HG03039 (cell line): ENCODE measurements around the gene CCDC112.

Source experiments
- ATAC-seq: cut with Tn5 transposase; IDR thresholded peaks from one replicate; pipeline ENCODE4 v1.9.1; 2021; ENCODE audit warnings: mild to moderate bottlenecking, moderate library complexity; ENCODE audit not compliant: unreplicated experiment

CCDC112 gene

DNA sequence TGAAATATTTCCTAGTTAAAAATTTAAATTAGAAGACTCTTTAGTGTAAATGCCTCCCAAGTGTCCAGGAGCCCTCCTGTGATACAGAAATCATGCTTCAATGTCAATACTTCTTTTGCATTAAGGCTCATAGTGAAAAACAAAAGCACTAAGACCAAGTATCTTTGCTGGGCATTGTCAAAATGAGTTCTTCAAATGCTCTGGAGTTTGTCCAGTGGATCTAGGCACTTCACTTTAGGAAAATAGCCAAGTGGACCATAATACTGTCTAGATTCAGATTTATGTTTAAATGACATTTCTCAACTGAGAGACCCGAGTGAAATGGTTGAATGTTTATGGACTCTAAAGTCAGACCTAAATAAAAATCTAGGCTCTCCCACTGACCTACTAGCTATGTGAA is 21.3 kb upstream of the CCDC112 start:
- ATAC-seq: no peak

- no peak for ATAC-seq
Measured at GRCh38 chr5:115317320-115317719, 20.9 kb upstream of the CCDC112 start.

DNA sequence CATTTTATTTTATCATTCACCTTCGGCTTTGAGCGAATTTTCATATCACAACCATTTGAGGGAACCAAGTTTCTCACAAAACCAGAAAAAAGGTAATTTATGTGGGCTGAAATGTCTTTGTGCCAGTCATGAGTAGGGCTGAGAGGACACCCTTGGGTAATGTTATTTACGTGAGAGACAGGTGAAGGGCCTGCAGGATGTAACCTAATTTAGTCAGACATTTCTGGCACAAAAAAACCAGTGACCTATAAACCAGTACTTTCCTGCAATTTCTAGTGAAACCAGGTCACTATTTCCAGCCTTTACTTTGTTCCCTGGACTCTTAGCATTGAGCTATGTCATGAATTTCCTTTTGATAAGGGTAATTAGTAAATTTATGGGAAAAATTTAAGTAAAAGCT is 17.2 kb upstream of the CCDC112 start:
- no peak for ATAC-seq

DNA sequence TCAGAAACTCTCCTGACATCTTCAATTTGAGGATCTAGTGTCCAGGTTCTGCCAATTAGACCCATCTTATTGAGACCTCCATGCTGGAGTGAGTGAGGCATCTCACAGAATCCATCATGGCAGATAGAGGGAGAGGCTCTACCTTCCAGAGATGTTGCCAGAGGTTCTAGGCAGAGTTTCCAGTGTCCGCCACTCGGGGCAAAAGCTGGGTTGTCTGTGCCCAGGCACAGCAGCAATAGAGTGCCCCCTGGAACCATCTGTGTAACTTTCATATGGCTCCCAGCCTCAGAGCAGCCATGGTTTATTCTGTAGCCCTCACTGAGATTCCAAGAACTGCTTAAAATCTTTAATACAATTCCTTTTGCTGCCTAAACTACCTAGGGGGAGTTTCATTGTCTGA is 16.6 kb upstream of the CCDC112 start:
- no peak for ATAC-seq

DNA sequence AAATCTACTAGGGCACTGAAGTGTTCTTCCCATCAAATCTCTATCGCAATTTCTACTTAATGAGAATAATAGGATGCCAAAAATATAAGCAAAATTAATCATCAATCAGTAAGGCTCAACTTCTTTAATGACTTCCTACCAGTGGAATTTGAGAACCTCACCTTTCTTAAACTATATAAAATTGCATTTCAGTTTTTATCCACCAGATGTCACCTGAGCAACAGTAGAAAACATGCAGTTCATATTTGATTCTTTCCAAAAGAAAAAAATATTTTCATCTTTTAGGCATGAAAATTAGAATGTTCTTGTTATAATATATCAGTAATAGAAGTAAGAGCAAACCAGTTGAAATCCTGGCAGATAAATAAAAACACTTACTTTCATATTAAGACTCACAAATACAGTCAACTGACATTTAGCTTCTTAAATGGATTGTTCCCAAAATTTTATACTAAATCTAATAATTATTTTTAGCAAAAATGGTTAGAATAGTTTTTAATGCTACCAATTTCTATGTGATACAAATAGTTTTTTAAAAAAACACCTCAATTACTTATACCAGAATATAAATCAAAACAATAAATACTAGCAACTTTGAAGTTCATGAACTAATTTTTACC is 13.4 kb upstream of the CCDC112 start:
- ATAC-seq: no peak

GRCh38 chr5:115308815-115309214 is 12.4 kb upstream of the CCDC112 start:
- ATAC-seq: no peak

GRCh38 chr5:115306011-115306536 is 9.6 kb upstream of the CCDC112 start:
- ATAC-seq: no peak

DNA sequence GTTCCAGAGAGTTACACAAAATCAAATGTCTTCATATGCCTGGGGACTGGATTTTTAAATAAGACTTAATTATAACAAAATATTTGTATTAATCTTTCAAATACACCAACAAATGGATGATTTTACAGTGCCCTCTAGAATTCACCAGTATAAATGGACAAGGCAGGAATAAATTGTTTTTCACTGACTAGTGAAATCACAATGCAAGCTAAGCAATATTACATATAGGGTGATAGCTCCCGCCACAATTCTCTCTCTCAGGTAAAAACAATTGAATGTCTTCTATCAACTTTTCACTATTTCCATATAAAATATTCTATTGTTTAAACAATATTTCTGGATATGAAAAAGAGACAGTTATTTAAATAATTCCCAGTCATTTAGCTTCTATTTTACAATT is 8.0 kb upstream of the CCDC112 start:
- ATAC-seq: no peak

DNA sequence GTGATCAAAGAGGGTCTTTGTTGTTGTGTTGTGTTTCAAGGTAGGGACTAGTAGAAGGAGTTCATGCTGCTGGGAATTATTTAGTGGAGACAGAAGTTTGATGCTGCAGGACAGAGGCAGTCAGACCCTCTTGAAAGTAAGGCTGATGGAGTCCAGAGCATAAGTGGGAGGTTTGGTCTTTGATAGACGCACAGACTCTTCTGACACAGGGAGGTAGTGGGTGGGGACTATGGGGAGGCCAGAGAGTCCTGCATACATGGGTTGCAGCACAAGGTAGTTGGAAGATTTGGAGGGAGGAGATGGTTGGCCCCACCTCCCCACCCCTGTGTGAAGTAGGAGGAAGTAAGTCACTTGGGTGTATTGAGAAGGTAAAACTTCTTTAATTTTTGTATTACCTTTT is 2.4 kb upstream of the CCDC112 start:
- no peak for ATAC-seq

DNA sequence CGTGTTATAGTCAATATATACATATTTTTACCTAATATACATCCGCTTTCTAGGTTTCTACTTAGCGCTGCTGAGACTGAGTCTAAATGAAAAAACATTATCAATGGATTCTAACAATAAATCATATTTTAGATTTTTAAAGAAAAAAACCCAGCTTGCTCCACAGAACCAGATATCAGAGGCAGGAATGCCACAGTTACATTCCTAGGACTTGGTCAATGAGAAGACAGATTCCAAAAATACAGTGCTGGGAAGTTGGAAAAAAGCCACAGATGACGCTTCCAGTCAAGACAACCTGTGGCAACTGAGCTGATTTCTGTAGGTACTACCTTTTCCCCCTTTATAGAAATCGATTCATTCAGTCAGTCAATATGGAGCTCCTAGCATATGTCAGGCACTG is 577 bp upstream of the CCDC112 start:
- ATAC-seq: no peak

- ATAC-seq: no peak
Measured at GRCh38 chr5:115295777-115296123, 704 bp downstream of the CCDC112 start.

DNA sequence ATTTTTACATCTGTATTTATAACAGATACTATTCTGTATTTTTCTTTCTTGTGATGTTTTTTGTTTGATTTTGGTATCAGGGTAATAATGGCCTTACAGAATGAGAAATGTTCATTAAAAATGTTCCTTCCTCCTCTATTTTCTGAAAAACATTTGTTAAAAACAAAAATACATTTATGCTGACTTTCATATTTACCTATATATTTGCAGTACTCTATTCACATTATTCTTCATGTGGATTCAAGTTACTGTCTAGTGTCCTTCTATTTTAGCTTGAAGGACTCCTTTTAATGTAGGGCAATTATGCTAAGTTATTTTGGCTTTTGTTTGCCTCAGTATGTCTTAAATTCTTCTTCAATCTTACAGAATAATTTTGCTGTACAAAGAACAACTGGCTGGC is 5.1 kb downstream of the CCDC112 start:
- no peak for ATAC-seq

DNA sequence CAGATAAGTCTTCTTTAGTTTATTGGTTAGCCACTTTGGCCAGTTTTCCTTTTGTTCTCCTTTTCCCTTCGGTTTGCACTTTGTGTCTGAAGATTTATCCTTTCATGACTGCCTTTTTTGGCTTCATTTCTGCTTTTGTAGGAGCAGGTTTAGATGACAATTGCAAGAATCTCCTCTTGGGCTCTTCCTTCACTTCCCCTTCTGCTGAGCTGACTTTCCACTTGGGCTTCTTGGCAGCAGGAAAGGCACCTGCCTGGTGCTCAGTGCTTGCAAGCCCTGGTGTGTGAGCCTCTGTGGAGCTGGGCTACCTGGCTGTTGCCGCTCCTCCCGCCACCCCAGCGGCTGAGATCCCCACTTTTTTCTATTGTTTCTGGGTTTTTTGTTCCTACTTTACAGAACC is 7.3 kb downstream of the CCDC112 start:
- ATAC-seq: no peak

DNA sequence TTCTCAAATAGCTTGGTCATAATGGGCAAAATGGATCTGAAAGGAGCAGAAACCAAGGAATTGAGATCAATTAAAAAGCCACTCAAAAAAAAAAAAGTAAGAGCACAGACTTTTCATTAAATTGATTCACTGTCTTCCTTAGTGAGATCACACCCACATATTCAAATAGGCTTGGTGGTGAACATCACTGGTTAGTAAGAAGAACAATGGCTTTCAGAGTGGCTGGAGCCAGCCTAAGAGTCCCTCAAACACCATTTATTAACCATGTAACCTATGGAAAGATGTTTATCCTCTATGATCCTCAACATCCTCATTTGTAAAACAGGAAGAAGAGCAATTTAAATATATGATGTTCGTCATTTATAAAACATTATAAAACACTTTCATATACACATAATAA is 12.4 kb downstream of the CCDC112 start:
- no peak for ATAC-seq

- no peak for ATAC-seq
Measured at GRCh38 chr5:115282131-115282530, 14.3 kb downstream of the CCDC112 start.

DNA sequence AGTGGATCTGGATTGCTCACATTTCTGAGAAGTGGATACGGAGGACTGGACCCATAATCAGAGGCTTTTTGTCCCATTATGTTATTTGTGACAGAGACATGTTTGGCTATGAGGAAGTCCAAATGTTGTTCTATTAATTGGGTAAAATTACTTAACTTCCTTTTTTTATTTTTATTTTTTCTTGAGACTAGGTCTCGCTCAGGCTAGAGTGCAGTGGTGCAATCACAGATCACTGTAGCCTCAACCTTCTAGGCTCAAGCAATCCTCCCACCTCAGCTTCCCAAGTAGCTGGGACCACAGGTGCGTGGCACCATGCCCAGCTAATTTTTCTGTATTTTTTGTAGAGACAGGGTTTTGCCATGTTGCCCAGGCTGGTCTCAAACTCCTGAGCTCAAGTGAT is 21.9 kb downstream of the CCDC112 start:
- no peak for ATAC-seq

GRCh38 chr5:115272297-115272958 is 24.0 kb downstream of the CCDC112 start:
- ATAC-seq: no peak

- no peak for ATAC-seq
Measured at GRCh38 chr5:115271295-115272050, 25.0 kb downstream of the CCDC112 start.

DNA sequence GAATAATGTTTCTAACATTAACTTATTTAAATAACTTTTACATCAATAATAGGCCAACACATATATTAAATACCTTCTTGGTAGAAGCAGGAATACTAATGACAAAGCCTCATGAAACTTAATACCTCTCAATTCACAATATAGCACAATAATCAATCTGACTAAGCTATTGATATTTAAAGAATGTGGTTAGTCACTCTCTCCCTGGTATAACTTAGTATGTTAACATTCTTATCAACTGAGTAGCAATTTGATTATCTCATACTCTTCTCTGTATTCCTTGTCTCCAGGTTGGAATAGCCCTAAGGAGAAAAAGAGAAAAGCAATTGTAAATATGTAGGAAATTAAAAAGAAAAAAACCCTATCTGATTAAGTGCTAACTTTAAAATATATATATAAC is 28.8 kb downstream of the CCDC112 start:
- ATAC-seq: no peak

DNA sequence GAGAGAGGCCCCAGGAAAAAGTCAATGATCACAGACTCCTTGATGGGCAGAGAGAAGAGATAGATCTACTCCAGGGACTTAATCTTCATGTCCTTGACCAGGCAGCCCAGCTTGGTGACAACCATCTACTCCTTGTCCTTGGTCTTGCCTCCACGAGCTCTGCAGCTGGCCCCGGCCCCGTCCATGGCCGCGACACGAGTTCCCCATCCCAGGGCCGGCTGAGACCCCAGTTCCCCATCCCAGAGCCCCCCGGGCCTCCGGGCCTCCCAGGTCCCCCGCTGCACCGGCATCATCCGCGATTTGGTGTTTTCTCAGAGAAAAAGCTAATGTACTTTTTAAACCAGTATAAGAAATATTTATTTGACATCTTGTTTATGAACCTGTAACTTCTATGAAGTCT is 31.2 kb downstream of the CCDC112 start:
- no peak for ATAC-seq

DNA sequence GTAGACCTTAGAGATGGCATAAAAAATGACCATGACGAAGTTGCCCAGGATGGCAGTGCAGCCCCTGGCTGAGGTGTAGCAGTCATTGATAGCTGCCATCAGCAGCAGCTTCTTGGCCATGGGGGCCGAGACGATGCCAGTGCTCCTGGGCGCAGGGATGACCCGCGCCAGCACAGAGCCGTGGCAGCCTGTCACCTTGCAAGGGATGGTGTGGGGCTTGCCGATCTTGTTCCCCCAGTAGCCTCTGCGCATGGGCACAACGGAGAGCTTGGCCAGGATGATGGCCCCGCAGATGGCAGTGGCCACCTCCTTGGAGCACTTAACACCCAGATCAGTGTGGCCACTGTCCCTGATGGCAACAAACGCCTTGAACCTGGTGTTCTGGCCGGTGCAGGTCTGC is 31.7 kb downstream of the CCDC112 start:
- ATAC-seq: no peak

DNA sequence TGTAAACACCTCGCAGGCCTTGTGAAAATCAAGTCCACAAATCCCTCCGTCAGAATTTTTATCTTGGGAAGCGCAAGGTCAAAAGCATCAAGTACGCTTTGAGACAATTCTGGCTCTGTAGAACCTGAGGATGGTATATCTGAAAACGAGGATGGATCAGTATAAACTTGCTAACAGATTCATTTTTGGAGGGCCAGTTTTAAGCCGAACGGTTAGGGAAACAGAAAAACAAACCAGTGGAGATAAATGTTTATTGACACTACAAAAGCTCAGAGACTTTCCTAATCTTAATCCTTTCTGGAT is 33.4 kb downstream of the CCDC112 start:
- ATAC-seq: no peak
